Activated CD4-positive, alpha-beta T cell treated with anti-CD3 and anti-CD28 coated beads, Interleukin-2, amount 50 U/mL, for 1 hour (primary cell): ENCODE results near the gene TSPAN32.
A peak's percentile ranks its signal among the peaks of the same experiment; 100 is the strongest.
"Not testable (repeated sequence)": the region's sequence is repeated elsewhere in the genome, so short reads cannot be mapped to it uniquely, and the experiment has no call there.

ENCODE experiments used
- DNase-seq: peaks from one replicate; pipeline ENCODE4 v3.0.0-alpha.2; 2020

TSPAN32 gene

GRCh38 chr11:2267306-2267850 lies 34.4 kb upstream of the TSPAN32 start:
- no peak for DNase-seq

DNA sequence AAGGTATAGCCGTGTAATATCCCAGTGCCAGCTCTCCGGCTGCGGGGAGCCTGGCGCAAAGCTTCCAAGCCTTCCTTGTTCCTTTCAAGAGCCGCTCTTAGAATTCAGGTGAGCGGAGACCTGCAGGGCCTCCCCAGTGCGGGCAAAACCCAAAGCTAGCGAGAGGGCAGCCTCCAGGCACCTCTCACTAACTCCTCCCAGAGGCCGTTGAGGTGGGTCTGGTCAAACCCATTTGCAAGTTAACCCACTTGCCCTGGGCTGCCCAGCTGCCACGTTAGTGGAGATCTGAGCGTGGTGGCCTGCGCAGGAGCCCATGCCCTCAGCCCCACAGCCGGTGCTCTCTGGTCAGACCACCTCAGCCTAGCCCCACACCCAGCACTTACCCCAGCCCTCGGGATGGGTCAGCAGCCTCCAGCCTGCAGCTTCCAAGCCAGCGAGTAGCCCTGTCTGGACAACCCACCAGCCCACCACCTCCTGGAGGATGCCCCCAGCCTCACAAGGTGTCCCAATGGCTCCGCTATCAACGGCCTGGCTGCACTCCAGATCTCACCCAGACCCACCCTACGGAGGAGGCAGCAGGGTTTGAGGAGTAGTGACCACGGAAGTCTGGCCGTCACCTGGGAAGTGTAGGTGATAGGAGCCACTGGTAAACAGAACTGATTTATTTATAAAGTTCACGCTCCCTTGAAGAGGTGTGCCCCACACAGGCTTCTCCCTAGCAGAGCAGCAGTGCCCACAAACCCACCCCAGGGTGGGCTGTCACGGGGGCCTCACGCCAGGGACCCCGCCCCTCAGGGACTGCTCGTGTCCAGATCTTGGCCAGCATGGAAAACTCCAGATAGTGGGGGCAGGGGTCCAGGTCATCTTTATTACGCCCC lies 33.7 kb upstream of the TSPAN32 start:
- no peak for DNase-seq

- peak; percentile 52 for DNase-seq
Observed at GRCh38 chr11:2268729-2269600, 32.8 kb upstream of the TSPAN32 start.

GRCh38 chr11:2269601-2270321 lies 32.1 kb upstream of the TSPAN32 start:
- DNase-seq, result peak; percentile 42

DNA sequence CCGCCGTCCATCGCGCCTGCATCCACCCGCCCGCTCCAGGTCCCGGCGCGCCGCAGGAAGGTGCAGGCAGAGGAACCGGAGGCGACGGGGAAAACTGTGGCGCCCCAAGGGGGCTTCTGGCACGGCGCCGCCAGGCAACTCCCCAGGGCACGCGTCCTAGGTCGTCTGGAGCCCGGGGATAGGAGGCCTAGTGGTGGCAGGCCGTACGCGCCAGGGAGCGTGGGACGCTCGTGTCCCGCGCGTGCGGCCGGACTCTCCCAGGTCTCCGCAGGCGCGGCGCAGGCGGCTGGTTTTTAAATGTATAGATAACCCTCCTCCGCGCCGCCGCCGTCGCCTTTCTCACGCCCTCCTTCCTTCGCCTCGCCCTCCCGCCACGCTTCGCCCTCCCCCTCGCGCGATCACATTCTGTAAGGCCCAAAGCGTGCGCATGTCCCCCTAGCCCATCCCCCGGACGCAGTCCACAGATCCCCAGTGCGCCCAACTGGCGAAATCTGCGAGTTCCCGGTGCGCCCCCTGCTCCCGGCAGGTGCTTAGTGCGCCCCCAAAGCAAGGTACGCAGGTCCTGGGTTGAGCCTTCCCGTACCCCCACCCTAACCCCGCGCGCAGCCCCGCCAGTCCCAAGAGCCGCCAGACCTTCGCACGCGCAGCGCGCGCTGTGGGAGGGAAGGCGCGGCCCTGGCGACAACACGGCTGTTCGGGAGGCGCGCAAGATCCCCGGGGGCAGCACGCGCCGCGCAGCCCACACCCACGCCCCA lies 31.3 kb upstream of the TSPAN32 start, which contains the start of gene ASCL2:
Gene ASCL2 (minus strand): TSS at position 267 of the 755 bp plus-strand sequence. CDS start 256 bp downstream, at position 11.
- DNase-seq, result no peak

- no peak for DNase-seq
Observed at GRCh38 chr11:2271077-2271326, 30.8 kb upstream of the TSPAN32 start.

- DNase-seq, result no peak
Observed at GRCh38 chr11:2271327-2272227, 30.2 kb upstream of the TSPAN32 start.

GRCh38 chr11:2272228-2272945 lies 29.4 kb upstream of the TSPAN32 start:
- DNase-seq, result no peak

- no peak for DNase-seq
Observed at GRCh38 chr11:2272946-2273280, 28.9 kb upstream of the TSPAN32 start.

GRCh38 chr11:2273311-2273710 lies 28.5 kb upstream of the TSPAN32 start:
- DNase-seq, result no peak

GRCh38 chr11:2273771-2274170 lies 28.0 kb upstream of the TSPAN32 start:
- DNase-seq, result no peak

DNA sequence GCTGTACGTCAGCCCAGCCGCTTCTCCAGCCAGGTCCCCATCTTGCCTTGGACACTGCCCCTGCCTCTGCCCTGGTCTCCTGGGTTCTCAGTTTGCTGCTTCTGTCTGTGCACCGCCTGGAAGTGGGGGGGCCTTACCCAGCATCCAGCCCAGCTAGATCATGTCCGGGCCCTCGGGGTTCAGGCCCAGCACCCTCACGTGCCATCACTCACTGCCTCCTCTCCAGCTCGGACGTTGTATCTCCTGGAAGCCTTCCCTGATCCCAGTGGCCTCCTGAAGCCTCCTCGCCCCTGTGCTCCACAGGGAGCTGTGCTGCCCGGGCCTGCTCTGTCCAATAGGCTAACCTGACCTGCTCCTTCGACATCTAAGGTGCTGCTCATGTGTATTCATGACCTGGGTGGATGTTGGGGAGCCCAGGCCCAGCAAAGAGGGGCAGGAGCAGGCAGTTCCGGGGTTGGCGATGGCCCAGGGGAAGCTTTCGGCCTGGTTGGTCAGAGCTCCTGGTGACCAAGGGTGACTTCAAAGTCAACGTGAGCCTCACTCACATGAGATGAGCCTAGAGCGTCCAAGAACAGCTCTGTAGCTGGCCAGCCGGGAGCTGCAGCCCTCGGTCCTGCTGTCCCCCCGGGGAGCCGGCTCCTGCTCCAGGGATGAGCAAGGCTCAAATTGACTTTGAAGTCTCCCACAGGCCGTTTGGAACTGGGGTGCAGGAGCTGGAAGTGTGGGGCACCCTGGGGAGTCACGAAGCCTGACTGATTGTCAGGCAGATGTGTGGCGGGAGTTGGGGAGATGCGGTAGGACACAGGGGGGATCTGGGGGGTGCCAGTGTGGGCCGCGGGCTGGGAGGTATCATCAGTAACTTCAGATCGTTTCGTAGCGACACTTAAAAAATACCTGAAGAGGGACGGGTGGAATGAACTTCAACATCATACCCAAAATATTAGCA lies 26.2 kb upstream of the TSPAN32 start:
- no peak for DNase-seq

GRCh38 chr11:2276280-2277007 lies 25.4 kb upstream of the TSPAN32 start:
- no peak for DNase-seq

- no peak for DNase-seq
Observed at GRCh38 chr11:2277008-2277346, 24.8 kb upstream of the TSPAN32 start.

DNA sequence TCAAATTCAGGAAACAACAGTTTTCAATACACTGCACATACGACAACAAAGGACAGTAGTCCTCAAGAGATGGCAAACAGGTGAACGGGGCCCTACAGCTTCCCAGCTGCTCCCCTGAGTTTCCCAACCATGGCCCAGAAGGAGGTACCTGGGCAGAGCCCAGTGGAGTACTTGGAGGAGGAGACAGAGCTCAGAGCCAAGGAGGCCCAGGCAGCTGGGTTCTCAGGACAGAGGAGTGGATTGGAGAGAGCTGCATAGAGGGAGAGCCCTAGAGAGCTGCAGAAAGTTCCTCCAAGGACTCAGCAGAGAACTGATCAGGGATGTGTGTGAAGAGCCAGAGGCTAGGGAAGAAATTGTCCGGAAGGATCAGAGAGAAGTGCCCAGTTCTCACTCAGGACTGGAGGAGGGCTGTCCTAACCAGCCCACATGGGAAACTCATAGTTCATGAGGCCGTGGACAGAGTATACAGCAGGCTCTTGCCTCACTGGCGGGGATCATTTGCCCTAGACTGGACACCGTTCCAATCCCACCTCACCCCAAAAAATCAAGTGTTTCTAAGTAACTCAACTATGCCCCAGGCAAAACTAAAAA lies 23.8 kb upstream of the TSPAN32 start:
- DNase-seq, result no peak

DNA sequence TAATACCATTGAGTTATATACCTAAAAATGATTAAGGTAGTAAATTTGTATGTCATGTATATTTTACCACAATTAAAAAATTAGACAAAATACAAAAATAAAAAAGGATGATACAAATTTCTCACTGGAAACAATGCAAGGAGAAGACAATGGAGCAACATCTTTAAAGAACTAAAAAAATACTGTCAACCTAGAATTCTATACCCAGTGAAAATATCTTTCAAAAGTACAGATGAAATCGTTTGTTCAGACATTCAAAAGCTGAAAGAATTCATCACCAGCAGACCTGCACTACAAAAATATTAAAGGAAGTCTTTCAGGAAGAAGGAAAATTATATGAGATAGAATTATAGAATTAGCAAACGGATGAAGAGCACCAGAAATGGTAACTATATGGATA lies 21.6 kb upstream of the TSPAN32 start:
- no peak for DNase-seq

DNA sequence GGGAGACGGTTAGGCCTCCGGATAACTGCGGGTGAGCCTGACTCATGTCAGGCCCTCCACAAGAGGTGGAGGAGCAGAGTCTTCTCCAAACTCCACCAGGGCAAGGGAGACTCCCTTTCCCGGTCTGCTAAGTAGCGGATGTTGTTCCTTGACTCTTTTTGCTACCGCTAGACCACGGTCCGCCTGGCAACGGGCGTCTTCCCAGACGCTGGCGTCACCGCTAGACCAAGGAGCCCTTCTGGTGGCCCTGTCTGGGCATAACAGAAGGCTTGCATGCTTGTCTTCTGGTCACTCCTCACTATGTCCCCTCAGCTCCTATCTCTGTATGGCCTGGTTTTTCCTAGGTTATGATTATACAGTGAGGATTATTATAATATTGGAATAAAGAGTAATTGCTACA lies 15.5 kb upstream of the TSPAN32 start:
- DNase-seq, result not testable (repeated sequence)

DNA sequence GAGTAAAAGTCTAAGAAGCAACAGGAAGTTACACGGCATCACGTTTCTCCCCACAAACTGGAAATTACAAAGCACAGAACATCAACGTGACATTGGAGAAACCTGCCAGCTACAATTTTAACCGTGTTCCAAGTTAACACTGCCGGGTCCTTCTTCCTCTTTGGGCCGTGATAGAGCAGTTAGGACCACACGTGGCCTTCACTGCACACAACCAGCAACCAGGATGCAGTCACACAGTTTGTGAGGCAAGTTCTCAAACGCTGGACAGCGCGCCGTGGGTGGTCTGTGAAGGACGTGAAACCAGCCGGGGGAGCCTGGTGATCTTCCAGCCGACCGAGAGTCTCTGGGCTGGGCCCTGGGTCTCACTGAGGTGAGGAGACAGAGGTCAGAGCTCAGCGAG lies 14.7 kb upstream of the TSPAN32 start:
- no peak for DNase-seq

GRCh38 chr11:2289350-2289749 lies 12.5 kb upstream of the TSPAN32 start:
- no peak for DNase-seq
